Mucosa of rectum (tissue), 2 donors: ENCODE data around the gene TMEM129.
"Not testable (repeated sequence)": the region's sequence is repeated elsewhere in the genome, so short reads cannot be mapped to it uniquely, and the experiment has no call there.

Source experiments
- H3K27ac ChIP-seq, 2 donors: one replicate each; pipeline ENCODE4 v1.7.0; 2013; ENCODE audit warnings: inconsistent platforms in 2 of 2, low read depth in 2 of 2, low read length in 2 of 2
- H3K27me3 ChIP-seq, 2 donors: one replicate each; pipeline ENCODE4 v1.7.0; 2013; ENCODE audit warnings: low read length in 2 of 2; ENCODE audit not compliant: control insufficient read depth in 2 of 2, insufficient read depth in 2 of 2
- H3K36me3 ChIP-seq, 2 donors: one replicate each; pipeline ENCODE4 v1.7.0; 2013; ENCODE audit warnings: low read length in 2 of 2; ENCODE audit not compliant: control insufficient read depth in 2 of 2, insufficient read depth in 2 of 2
- H3K4me1 ChIP-seq, 2 donors: one replicate each; pipeline ENCODE4 v1.7.0; 2013; ENCODE audit warnings: low read length in 2 of 2, mild to moderate bottlenecking in 1 of 2; ENCODE audit not compliant: control insufficient read depth in 2 of 2, insufficient read depth in 2 of 2
- H3K4me3 ChIP-seq, 2 donors: one replicate each; pipeline ENCODE4 v1.7.0; 2013; ENCODE audit warnings: low read length in 2 of 2
- H3K9ac ChIP-seq, 2 donors: one replicate each; pipeline ENCODE4 v1.7.0; 2013; ENCODE audit warnings: low read length in 2 of 2, low read depth in 1 of 2, mild to moderate bottlenecking in 1 of 2
- H3K9me3 ChIP-seq, 2 donors: one replicate each; pipeline ENCODE4 v1.7.0; 2013; ENCODE audit warnings: low read length in 2 of 2; ENCODE audit not compliant: control insufficient read depth in 2 of 2
- donor health status: healthy.
- donor health status: Normal muscosa, but diverticular disease.

The TMEM129 gene

GRCh38 chr4:1701671-1702070 lies 19.5 kb downstream of the TMEM129 start:
- H3K4me1 ChIP-seq, H3K9me3 ChIP-seq: not testable (repeated sequence)

GRCh38 chr4:1695913-1696312 lies 25.2 kb downstream of the TMEM129 start:
- H3K9ac ChIP-seq: no peak overlapping the region
- H3K4me1 ChIP-seq: no peaks in the 10 kb centered on the region
- H3K36me3 ChIP-seq: peaks cover 41 to 66% of the 10 kb centered on the region in 2 donors
- H3K27ac ChIP-seq: no peak overlapping the region
- no peak overlapping the region for H3K4me3 ChIP-seq
- no peaks in the 10 kb centered on the region for H3K27me3 ChIP-seq
- no peaks in the 10 kb centered on the region for H3K9me3 ChIP-seq

More at GRCh38 chr4:1701671-1702070, 19.5 kb downstream of the TMEM129 start:
- H3K36me3 ChIP-seq: peaks cover 37 to 63% of the 10 kb centered on the region in 2 donors
- H3K27ac ChIP-seq, H3K4me3 ChIP-seq, H3K9ac ChIP-seq, H3K27me3 ChIP-seq: not testable (repeated sequence)

GRCh38 chr4:1693131-1693896 lies 27.8 kb downstream of the TMEM129 start:
- H3K27ac ChIP-seq: no peak overlapping the region
- H3K9ac ChIP-seq: no peak overlapping the region
- H3K9me3 ChIP-seq: no peaks in the 10 kb centered on the region
- H3K4me3 ChIP-seq: no peak overlapping the region
- H3K36me3 ChIP-seq: peaks cover 35 to 59% of the 10 kb centered on the region in 2 donors
- H3K4me1 ChIP-seq: no peaks in the 10 kb centered on the region
- no peaks in the 10 kb centered on the region for H3K27me3 ChIP-seq

GRCh38 chr4:1691737-1692373 lies 29.3 kb downstream of the TMEM129 start:
- H3K4me1 ChIP-seq: no peaks in the 10 kb centered on the region
- H3K27ac ChIP-seq: no peak overlapping the region
- no peaks in the 10 kb centered on the region for H3K9me3 ChIP-seq
- no peak overlapping the region for H3K4me3 ChIP-seq
- H3K9ac ChIP-seq: no peak overlapping the region
- peaks cover 32 to 50% of the 10 kb centered on the region in 2 donors for H3K36me3 ChIP-seq
- no peaks in the 10 kb centered on the region for H3K27me3 ChIP-seq

- peaks cover 27 to 43% of the 10 kb centered on the region in 2 donors for H3K36me3 ChIP-seq
- H3K9me3 ChIP-seq: no peaks in the 10 kb centered on the region
- H3K9ac ChIP-seq: no peak overlapping the region
- no peaks in the 10 kb centered on the region for H3K4me1 ChIP-seq
- no peaks in the 10 kb centered on the region for H3K27me3 ChIP-seq
- H3K4me3 ChIP-seq: no peak overlapping the region
- no peak overlapping the region for H3K27ac ChIP-seq
Observed at GRCh38 chr4:1690698-1691097, 30.4 kb downstream of the TMEM129 start.

GRCh38 chr4:1686440-1687036 lies 34.6 kb downstream of the TMEM129 start:
- no peak overlapping the region for H3K27ac ChIP-seq
- H3K9ac ChIP-seq: no peak overlapping the region

GRCh38 chr4:1685235-1686150 lies 35.6 kb downstream of the TMEM129 start:
- no peaks in the 10 kb centered on the region for H3K9me3 ChIP-seq
- H3K4me1 ChIP-seq: peaks cover 7 to 12% of the 10 kb centered on the region in 2 donors
- peak overlapping the region in 1 of 2 donors; percentile 7 for H3K9ac ChIP-seq
- H3K27me3 ChIP-seq: no peaks in the 10 kb centered on the region
- H3K4me3 ChIP-seq: peak overlapping the region; percentile 66 to 71
- peaks cover 0 to 2% of the 10 kb centered on the region in 2 donors for H3K36me3 ChIP-seq
- no peak overlapping the region for H3K27ac ChIP-seq

More at GRCh38 chr4:1686440-1687036, 34.6 kb downstream of the TMEM129 start:
- Histone ChIP-seq H3K36me3 (peaks cover 10 to 12% of the 10 kb centered on the region in 2 donors), H3K4me3 (no peak overlapping the region), H3K4me1 (peaks cover 7 to 12% of the 10 kb centered on the region in 2 donors), H3K27me3 (no peaks in the 10 kb centered on the region), H3K9me3 (no peaks in the 10 kb centered on the region)

GRCh38 chr4:1684506-1685234 lies 36.5 kb downstream of the TMEM129 start:
- no peaks in the 10 kb centered on the region for H3K27me3 ChIP-seq
- H3K9me3 ChIP-seq: no peaks in the 10 kb centered on the region
- H3K4me1 ChIP-seq: peaks cover 7 to 12% of the 10 kb centered on the region in 2 donors
- H3K4me3 ChIP-seq: peak overlapping the region; percentile 66 to 71
- peak overlapping the region; percentile 63 to 79 for H3K9ac ChIP-seq
- peak overlapping the region; percentile 48 for H3K27ac ChIP-seq
- H3K36me3 ChIP-seq: no peaks in the 10 kb centered on the region
